MCF 10A (cell line): ENCODE results near the gene CPED1. TPM values are rescaled to one million over a fixed set of nuclear protein-coding genes. Genes with fewer than 3 reads are reported as not detected.

ENCODE experiments used
- BruUV-seq: library from RNA; stranded (reverse); fragments of 400-500 nt; replicated peaks from 2 replicates; lab custom pipeline; 2021; lab: Mats Ljungman, UMichigan
- CTCF ChIA-PET: fragments of 300-600 bp; sonication (Branson Sonifier 250); formaldehyde crosslinking; extraction: SDS; loops from one replicate; lab custom pipeline; 2021; ENCODE audit warnings: antibody characterized with exemption, inconsistent platforms; lab: Yijun Ruan, JAX
- POLR2A ChIA-PET: fragments of 300-600, 350-650 bp; sonication (Branson Sonifier 250); formaldehyde crosslinking; extraction: SDS; loops from one replicate; lab custom pipeline; 2020; ENCODE audit warnings: antibody characterized with exemption, inconsistent platforms; lab: Yijun Ruan, JAX
- DNase-seq: peaks from one replicate; pipeline ENCODE4 v3.0.0-alpha.2; 2018; ENCODE audit not compliant: unreplicated experiment
- H3K27ac Mint-ChIP-seq: one replicate; pipeline ENCODE4 v1.8.0; 2022; ENCODE audit warnings: mild to moderate bottlenecking, low read depth, mixed read lengths; ENCODE audit not compliant: unreplicated experiment
- H3K27me3 Mint-ChIP-seq: one replicate; pipeline ENCODE4 v1.8.0; 2022; ENCODE audit warnings: mixed read lengths; ENCODE audit not compliant: insufficient read depth, unreplicated experiment
- H3K36me3 Mint-ChIP-seq: one replicate; pipeline ENCODE4 v1.8.0; 2022; ENCODE audit warnings: mild to moderate bottlenecking, moderate library complexity, mixed read lengths; ENCODE audit not compliant: insufficient read depth, unreplicated experiment
- H3K4me1 Mint-ChIP-seq: one replicate; pipeline ENCODE4 v1.8.0; 2022; ENCODE audit warnings: mixed read lengths; ENCODE audit not compliant: insufficient read depth, unreplicated experiment
- H3K4me3 Mint-ChIP-seq: one replicate; pipeline ENCODE4 v1.8.0; 2022; ENCODE audit warnings: mild to moderate bottlenecking, moderate library complexity, mixed read lengths; ENCODE audit not compliant: unreplicated experiment
- H3K9me3 Mint-ChIP-seq: one replicate; pipeline ENCODE4 v1.8.0; 2022; ENCODE audit warnings: mixed read lengths; ENCODE audit not compliant: unreplicated experiment
- CTCF ChIP-seq: fragments of 200-600 bp; IDR thresholded peaks from one replicate; pipeline ENCODE4 v1.8.0; 2022; ENCODE audit warnings: antibody characterized with exemption, mild to moderate bottlenecking; ENCODE audit not compliant: unreplicated experiment
- intact Hi-C: fragments of 100-400 bp; cut with micrococcal nuclease; formaldehyde crosslinking; loops from 2 replicates; pipeline ENCODE4 v1.14.1; 2022
- total RNA-seq: library from RNA; stranded (reverse); gene quantifications from 2 replicates; pipeline ENCODE4 v1.2.3, GENCODE V29; 2022

Gene CPED1
- total RNA-seq, 1 experiment from 2014 or later, result not detected

- H3K27me3 Mint-ChIP-seq, result peaks cover 39% of the 10 kb centered on the region
- intact Hi-C loops, result no loop called here
- H3K4me1 Mint-ChIP-seq, result no peaks in the 10 kb centered on the region
- CTCF ChIA-PET, result interaction anchor here (1.0 kb wide), 1 partner anchor 37 kb away, joined by 3 read pairs; no protein-coding TSS in a partner anchor
- DNase-seq, result no peak
- no peak overlapping the region for H3K27ac Mint-ChIP-seq
- no peak for TF ChIP-seq CTCF
- no peaks in the 10 kb centered on the region for H3K36me3 Mint-ChIP-seq
- H3K4me3 Mint-ChIP-seq, result no peak overlapping the region
- H3K9me3 Mint-ChIP-seq, result no peaks in the 10 kb centered on the region
- no TSS peak for BruUV-seq
- POLR2A ChIA-PET, result no interaction called here
Measured at GRCh38 chr7:121026577-121027111, 38.1 kb downstream of the CPED1 start.

GRCh38 chr7:121027761-121028669 is 39.5 kb downstream of the CPED1 start:
- TF ChIP-seq CTCF, result no peak
- H3K27me3 Mint-ChIP-seq, result peaks cover 48% of the 10 kb centered on the region
- POLR2A ChIA-PET, result no interaction called here
- H3K36me3 Mint-ChIP-seq, result no peaks in the 10 kb centered on the region
- no TSS peak for BruUV-seq
- no peaks in the 10 kb centered on the region for H3K9me3 Mint-ChIP-seq
- CTCF ChIA-PET, result interaction anchor here (0.6 to 0.9 kb wide), 3 partner anchors 13 to 1065 kb away, joined by 3 read pairs; no protein-coding TSS in a partner anchor
- H3K4me1 Mint-ChIP-seq, result no peaks in the 10 kb centered on the region
- no peak overlapping the region for H3K4me3 Mint-ChIP-seq
- H3K27ac Mint-ChIP-seq, result no peak overlapping the region
- no peak for DNase-seq
- intact Hi-C loops, result no loop called here

- Mint-ChIP-seq H3K27ac (no peak overlapping the region), H3K27me3 (peaks cover 48% of the 10 kb centered on the region), H3K4me3 (no peak overlapping the region), H3K36me3 (no peaks in the 10 kb centered on the region), H3K9me3 (no peaks in the 10 kb centered on the region), H3K4me1 (no peaks in the 10 kb centered on the region)
- CTCF ChIA-PET, result interaction anchor here (0.9 kb wide), 1 partner anchor 88 kb away, joined by 3 read pairs; no protein-coding TSS in a partner anchor
- intact Hi-C loops, result no loop called here
- TF ChIP-seq CTCF, result no peak
- POLR2A ChIA-PET, result no interaction called here
- no TSS peak for BruUV-seq
- no peak for DNase-seq
Measured at GRCh38 chr7:121029302-121029701, 40.8 kb downstream of the CPED1 start.

- no peak for DNase-seq
- no TSS peak for BruUV-seq
- ChIA-PET CTCF (no interaction called here), POLR2A (interaction anchor here (0.6 kb wide), 1 partner anchor 532 kb away, joined by 3 read pairs; no protein-coding TSS in a partner anchor)
- Mint-ChIP-seq H3K36me3 (no peaks in the 10 kb centered on the region), H3K4me3 (no peak overlapping the region), H3K27me3 (peaks cover 48% of the 10 kb centered on the region), H3K27ac (no peak overlapping the region), H3K9me3 (no peaks in the 10 kb centered on the region), H3K4me1 (no peaks in the 10 kb centered on the region)
- no peak for TF ChIP-seq CTCF
- intact Hi-C loops, result no loop called here
Measured at GRCh38 chr7:121030308-121030707, 41.8 kb downstream of the CPED1 start.
